ENCODE data around the gene CASKIN1.

The CASKIN1 gene

GRCh38 chr16:2188395-2188794, 8.0 kb downstream of the CASKIN1 start:
- no peaks in the 10 kb centered on the region for H3K9me3 ChIP-seq (ENCODE audit: severe bottlenecking)
- TF ChIP-seq CTCF (IDR thresholded peaks at IDR 0.05; ENCODE audit: poor library complexity, severe bottlenecking) = no peak
- no peak for ATAC-seq (ENCODE audit: low read depth)
- no peaks in the 10 kb centered on the region for H3K27me3 ChIP-seq (ENCODE audit: insufficient read depth, poor library complexity, severe bottlenecking)
- DNase-seq (ENCODE audit: low spot score) = no peak
- no peak overlapping the region for H3K4me3 ChIP-seq (ENCODE audit: severe bottlenecking)
- H3K36me3 ChIP-seq (ENCODE audit: low read depth) = no peaks in the 10 kb centered on the region
- H3K4me1 ChIP-seq (ENCODE audit: insufficient read depth, poor library complexity, severe bottlenecking) = no peaks in the 10 kb centered on the region
- H3K27ac ChIP-seq (ENCODE audit: poor library complexity, severe bottlenecking) = no peak overlapping the region

- Histone ChIP-seq H3K27me3 (ENCODE audit: insufficient read depth, poor library complexity, severe bottlenecking) (no peaks in the 10 kb centered on the region), H3K36me3 (ENCODE audit: low read depth) (no peaks in the 10 kb centered on the region), H3K9me3 (ENCODE audit: severe bottlenecking) (no peaks in the 10 kb centered on the region), H3K27ac (ENCODE audit: poor library complexity, severe bottlenecking) (no peak overlapping the region), H3K4me1 (ENCODE audit: insufficient read depth, poor library complexity, severe bottlenecking) (no peaks in the 10 kb centered on the region), H3K4me3 (ENCODE audit: severe bottlenecking) (no peak overlapping the region)
- DNase-seq (ENCODE audit: low spot score) (no peak), ATAC-seq (ENCODE audit: low read depth) (no peak)
- TF ChIP-seq CTCF (IDR thresholded peaks at IDR 0.05; ENCODE audit: poor library complexity, severe bottlenecking) = no peak
These were observed 9.2 kb downstream of the CASKIN1 start for GRCh38 chr16:2187212-2187611.

GRCh38 chr16:2186505-2186904, 9.9 kb downstream of the CASKIN1 start:
- Histone ChIP-seq H3K27me3 (ENCODE audit: insufficient read depth, poor library complexity, severe bottlenecking) (no peaks in the 10 kb centered on the region), H3K4me1 (ENCODE audit: insufficient read depth, poor library complexity, severe bottlenecking) (no peaks in the 10 kb centered on the region), H3K9me3 (ENCODE audit: severe bottlenecking) (no peaks in the 10 kb centered on the region), H3K36me3 (ENCODE audit: low read depth) (no peaks in the 10 kb centered on the region), H3K4me3 (ENCODE audit: severe bottlenecking) (no peak overlapping the region), H3K27ac (ENCODE audit: poor library complexity, severe bottlenecking) (no peak overlapping the region)
- ATAC-seq (ENCODE audit: low read depth) (no peak), DNase-seq (ENCODE audit: low spot score) (no peak)
- no peak for TF ChIP-seq CTCF (IDR thresholded peaks at IDR 0.05; ENCODE audit: poor library complexity, severe bottlenecking)

- no peaks in the 10 kb centered on the region for H3K4me1 ChIP-seq (ENCODE audit: insufficient read depth, poor library complexity, severe bottlenecking)
- no peaks in the 10 kb centered on the region for H3K36me3 ChIP-seq (ENCODE audit: low read depth)
- no peak overlapping the region for H3K27ac ChIP-seq (ENCODE audit: poor library complexity, severe bottlenecking)
- H3K9me3 ChIP-seq (ENCODE audit: severe bottlenecking) = no peaks in the 10 kb centered on the region
- TF ChIP-seq CTCF (IDR thresholded peaks at IDR 0.05; ENCODE audit: poor library complexity, severe bottlenecking) = no peak
- DNase-seq (ENCODE audit: low spot score) (no peak), ATAC-seq (ENCODE audit: low read depth) (no peak)
- no peak overlapping the region for H3K4me3 ChIP-seq (ENCODE audit: severe bottlenecking)
- H3K27me3 ChIP-seq (ENCODE audit: insufficient read depth, poor library complexity, severe bottlenecking) = no peaks in the 10 kb centered on the region
These were observed 10.3 kb downstream of the CASKIN1 start for GRCh38 chr16:2186064-2186463.

- Histone ChIP-seq H3K4me3 (ENCODE audit: severe bottlenecking) (no peak overlapping the region), H3K27me3 (ENCODE audit: insufficient read depth, poor library complexity, severe bottlenecking) (no peaks in the 10 kb centered on the region), H3K27ac (ENCODE audit: poor library complexity, severe bottlenecking) (no peak overlapping the region), H3K4me1 (ENCODE audit: insufficient read depth, poor library complexity, severe bottlenecking) (no peaks in the 10 kb centered on the region), H3K9me3 (ENCODE audit: severe bottlenecking) (no peaks in the 10 kb centered on the region), H3K36me3 (ENCODE audit: low read depth) (no peaks in the 10 kb centered on the region)
- no peak for DNase-seq (ENCODE audit: low spot score)
- TF ChIP-seq CTCF (IDR thresholded peaks at IDR 0.05; ENCODE audit: poor library complexity, severe bottlenecking) = no peak
- ATAC-seq (ENCODE audit: low read depth) = no peak
These were observed 11.4 kb downstream of the CASKIN1 start for GRCh38 chr16:2184962-2185361.

All from RWPE2 (cell line).